Fibroblast of skin of left quadriceps (primary cell): ENCODE results near the gene ACAA2.

ENCODE experiments used
- DNase-seq, 2 experiments: peaks; one replicate each; pipeline ENCODE4 v3.0.0-alpha.2; 2013; ENCODE audit warnings: low read depth in 2 of 2

Gene ACAA2

DNA sequence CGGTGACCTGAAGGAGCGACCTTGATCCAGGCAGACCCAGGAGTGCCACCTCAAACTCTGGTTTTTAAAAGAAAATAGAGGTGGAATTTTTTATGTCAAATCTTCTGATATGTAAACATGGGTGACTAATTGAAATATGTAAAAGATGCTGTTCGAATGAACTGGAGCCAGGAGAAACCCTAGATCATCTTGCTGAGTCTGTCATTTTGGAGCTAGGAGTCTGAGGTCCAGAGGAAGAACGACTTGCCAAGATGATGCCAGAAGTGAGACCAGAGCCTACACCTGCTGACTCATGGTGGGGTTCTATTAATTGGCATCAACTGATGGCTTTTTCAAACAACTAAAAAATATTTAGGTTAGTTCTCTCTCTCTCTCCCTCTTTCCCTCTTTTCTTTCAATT is 74.1 kb downstream of the ACAA2 start:
- DNase-seq: no peak

DNA sequence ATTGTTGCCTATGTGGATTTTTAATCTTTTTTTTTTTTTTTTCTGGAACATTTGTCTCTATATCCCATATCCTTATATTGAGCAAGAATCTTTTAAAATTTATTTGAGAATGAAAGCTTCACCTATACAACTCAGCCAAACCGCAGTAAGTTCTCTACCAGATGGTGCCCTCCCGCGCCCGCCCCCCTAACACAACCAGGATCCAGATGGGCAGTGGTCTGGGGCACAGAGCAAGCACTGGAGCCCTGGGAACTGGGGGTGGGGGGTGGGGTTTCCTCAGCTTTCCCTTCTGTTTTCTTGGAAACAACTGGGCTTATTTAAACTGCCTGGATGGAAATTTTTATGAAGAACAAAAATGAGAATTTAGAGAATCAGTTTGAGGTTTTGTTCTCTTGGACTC is 74.6 kb downstream of the ACAA2 start:
- no peak for DNase-seq

- DNase-seq: no peak
These were observed 78.5 kb downstream of the ACAA2 start for GRCh38 chr18:49734836-49735235.

DNA sequence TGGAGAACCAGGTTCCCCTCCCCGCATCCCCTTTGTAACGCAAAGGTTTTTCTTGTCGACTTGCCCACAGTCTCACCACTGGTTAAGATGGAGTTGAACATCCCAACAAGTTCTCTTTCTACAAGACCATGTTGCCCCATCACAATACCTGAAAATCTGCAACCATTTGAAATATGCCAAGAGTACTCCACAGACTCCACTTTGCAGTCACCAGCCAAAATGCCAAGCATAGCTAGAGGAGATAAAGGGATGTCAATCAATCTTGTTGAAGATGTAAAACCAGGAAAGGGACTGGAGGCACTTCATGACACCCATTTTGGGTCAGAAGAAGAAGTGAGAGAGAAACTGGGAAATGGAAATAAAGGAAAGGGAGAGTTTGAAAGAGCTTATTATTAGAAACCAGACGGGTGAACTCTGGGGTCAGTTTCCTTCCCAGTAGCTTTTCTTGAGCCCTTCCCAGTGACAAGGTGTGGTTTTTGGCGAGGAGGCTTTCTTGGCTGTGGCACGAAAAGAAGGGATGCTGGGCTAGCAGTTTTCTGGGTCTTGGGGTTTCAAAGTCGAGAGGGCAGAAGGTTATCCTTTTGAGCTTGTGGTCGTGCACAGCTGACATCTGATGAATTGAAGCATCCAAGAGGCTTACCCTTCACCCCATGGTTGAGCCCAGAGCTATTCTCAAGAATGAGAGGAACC is 79.3 kb downstream of the ACAA2 start:
- DNase-seq: no peak

GRCh38 chr18:49733321-49733720 is 80.0 kb downstream of the ACAA2 start:
- no peak for DNase-seq
